GM12878 (cell line): ENCODE results near the gene SEC11C. TPM values are rescaled to one million over a fixed set of nuclear protein-coding genes. Genes with fewer than 3 reads are reported as not detected.

Experiments used
- ATAC-seq: fragments of 200-7000 bp; cut with Tn5 transposase; 3 replicates; pipeline ENCODE4 v1.9.1; 2020; ENCODE audit warnings: mild to moderate bottlenecking, moderate library complexity
- BruUV-seq: library from RNA; stranded (reverse); fragments of 400-500 nt; replicated peaks from 2 replicates; lab custom pipeline; 2021; lab: Mats Ljungman, UMichigan
- CTCF ChIA-PET: fragments of 300-600 bp; sonication (Branson Sonifier 250); formaldehyde crosslinking; extraction: SDS; loops from one replicate; lab custom pipeline; 2021; ENCODE audit warnings: inconsistent platforms; lab: Yijun Ruan, JAX
- POLR2A ChIA-PET: fragments of 350-600 bp; formaldehyde crosslinking; extraction: SDS; loops from one replicate; lab custom pipeline; 2021; ENCODE audit warnings: inconsistent platforms; lab: Charles Lee
- RAD21 ChIA-PET: fragments of 300-600 bp; sonication (Branson Sonifier 250); formaldehyde crosslinking; loops from one replicate; lab custom pipeline; 2023; ENCODE audit warnings: antibody characterized with exemption; ENCODE audit not compliant: unreplicated experiment; lab: Charles Lee
- SMC1A ChIA-PET: fragments of 300-600 bp; sonication (Branson Sonifier 250); formaldehyde crosslinking; loops from one replicate; lab custom pipeline; 2023; ENCODE audit not compliant: unreplicated experiment, uncharacterized antibody; lab: Charles Lee
- DNase-seq: peaks from one replicate; pipeline ENCODE4 v3.0.0-alpha.2; 2011; ENCODE audit warnings: low read depth, low spot score
- FAIRE-seq: peaks from 3 replicates; lab custom pipeline; 2011; peaks lifted over from hg19 to GRCh38; lab: Jason Lieb, UNC
- H2AFZ ChIP-seq: 2 replicates; pipeline ENCODE4 v1.6.0; 2011; ENCODE audit warnings: low read depth, low read length, control low read depth; ENCODE audit not compliant: control insufficient read depth
- H3K27ac ChIP-seq: 2 replicates; pipeline ENCODE4 v1.5.1; 2011; ENCODE audit warnings: control low read depth; ENCODE audit not compliant: control insufficient read depth, insufficient read depth
- H3K27me3 ChIP-seq, 2 experiments: replicated peaks in 1 of 2; 2 replicates each; pipeline versions ENCODE4 v1.6.0 to v1.6.1; 2011; ENCODE audit warnings: low read length in 1 of 2; ENCODE audit not compliant: control insufficient read depth in 2 of 2, insufficient read depth in 2 of 2
- H3K36me3 ChIP-seq, 2 experiments: 2 replicates each; pipeline ENCODE4 v1.5.1; 2011; ENCODE audit warnings: low read length in 1 of 2; ENCODE audit not compliant: control insufficient read depth in 2 of 2, insufficient read depth in 2 of 2
- H3K4me1 ChIP-seq: 2 replicates; pipeline ENCODE4 v1.6.1; 2011; ENCODE audit warnings: mild to moderate bottlenecking, low read length, moderate library complexity, mixed read lengths; ENCODE audit not compliant: control insufficient read depth, insufficient read depth
- H3K4me2 ChIP-seq: 2 replicates; pipeline ENCODE4 v1.6.0; 2011; ENCODE audit warnings: control low read depth; ENCODE audit not compliant: control insufficient read depth, insufficient read depth
- H3K4me3 ChIP-seq: fragments of 200-600 bp; sonication (generic); 2 replicates; pipeline ENCODE4 v1.5.1; 2016
- H3K79me2 ChIP-seq: 2 replicates; pipeline ENCODE4 v1.6.0; 2011; ENCODE audit warnings: low read length; ENCODE audit not compliant: control insufficient read depth, insufficient read depth
- H3K9ac ChIP-seq: 2 replicates; pipeline ENCODE4 v1.8.0; 2011; ENCODE audit warnings: low read length, control low read depth, mixed read lengths; ENCODE audit not compliant: control insufficient read depth, insufficient read depth
- H3K9me3 ChIP-seq: replicated peaks from 3 replicates; pipeline ENCODE4 v1.5.1; 2011; ENCODE audit warnings: mild to moderate bottlenecking, low read length; ENCODE audit not compliant: control insufficient read depth, insufficient read depth
- H4K20me1 ChIP-seq: 2 replicates; pipeline ENCODE4 v1.6.0; 2011; ENCODE audit not compliant: control insufficient read depth, insufficient read depth
- CBX3 ChIP-seq: fragments of 200-600 bp; sonication (generic); IDR thresholded peaks from 2 replicates; pipeline ENCODE4 v1.6.1; 2016; ENCODE audit warnings: low read depth, borderline replicate concordance
- EP300 ChIP-seq, 2 experiments: fragments of 150-350 bp in 1 of 2; IDR thresholded peaks; 2 replicates each; pipeline ENCODE4 v1.6.1; 2011 to 2012; ENCODE audit warnings: low read depth in 2 of 2, low read length in 2 of 2, borderline replicate concordance in 1 of 2, improper control_type of control experiment in 1 of 2, inconsistent platforms in 1 of 2; ENCODE audit not compliant: control insufficient read depth in 1 of 2
- ESRRA ChIP-seq: IDR thresholded peaks from 2 replicates; pipeline ENCODE4 v1.6.1; 2012; ENCODE audit warnings: mild to moderate bottlenecking, low read length, improper control_type of control experiment
- NFYA ChIP-seq: IDR thresholded peaks from 2 replicates; pipeline ENCODE4 v1.6.1; 2011; ENCODE audit warnings: low read depth, mild to moderate bottlenecking, low read length, improper control_type of control experiment, borderline replicate concordance
- SP1 ChIP-seq: IDR thresholded peaks from one replicate; pipeline ENCODE4 v1.6.1; 2011; ENCODE audit warnings: low read depth, low read length
- SREBF1 ChIP-seq: IDR thresholded peaks from 2 replicates; pipeline ENCODE4 v1.6.1; 2012; ENCODE audit warnings: mild to moderate bottlenecking, low read length
- SREBF2 ChIP-seq: IDR thresholded peaks from 2 replicates; pipeline ENCODE4 v1.6.1; 2012; ENCODE audit warnings: mild to moderate bottlenecking, low read length
- TCF12 ChIP-seq: IDR thresholded peaks from 2 replicates; pipeline ENCODE4 v1.6.1; 2011; ENCODE audit warnings: low read depth, mild to moderate bottlenecking, low read length
- WGBS: methylation state at CpG from one replicate; pipeline ENCODE4 v1.1.6; 2016; ENCODE audit warnings: low lambda C conversion rate; ENCODE audit not compliant: insufficient replicate concordance, insufficient coverage; ENCODE audit errors: missing lambda C conversion rate; 5-methylcytosine and 5-hydroxymethylcytosine counted together
- in situ Hi-C: fragments of 300-500 bp; cut with MboI; formaldehyde crosslinking; loops from 9 replicates; pipeline ENCODE4 v1.14.3; 2018; ENCODE audit warnings: mixed read lengths
- intact Hi-C: fragments of 100-400 bp; cut with micrococcal nuclease; formaldehyde crosslinking; loops from one replicate; pipeline ENCODE4 v1.14.2; 2022; ENCODE audit not compliant: unreplicated experiment
- polyA plus RNA-seq, 11 experiments: library from polyadenylated mRNA; depleted of rRNA in 4 of 11; unstranded in 6 of 11; stranded (reverse) in 5 of 11; fragments of >200 nt; fragmentation: Nextera tagmentation in 4 of 11; fragmentation: Illumina TruSeq in 1 of 11; extraction: Ambion mirVana in 4 of 11; extraction: Trizol in 1 of 11; gene quantifications; 1 replicate in 1 of 11; 2 replicates in 10 of 11; pipeline versions ENCODE4 v1.2.1 to v1.2.3, GENCODE V29; 2011 to 2016; ENCODE audit warnings: inconsistent platforms in 2 of 11, missing spikeins in 2 of 11, low read depth in 1 of 11
- total RNA-seq, 4 experiments: library from RNA; depleted of rRNA in 3 of 4; stranded (reverse); fragments of >200 nt in 3 of 4; fragmentation: Illumina TruSeq in 1 of 4; extraction: Trizol in 1 of 4; gene quantifications; 2 replicates each; pipeline versions ENCODE4 v1.2.1 to v1.2.3, GENCODE V29; 2013 to 2021
- TF ChIP-seq, protein P1 (sequence below): fragments of 450-650 bp; formaldehyde crosslinking; IDR thresholded peaks from 2 replicates; pipeline ENCODE4 v1.4.0; 2022; ENCODE audit warnings: mild to moderate bottlenecking, moderate library complexity
- TF ChIP-seq, protein P2 (sequence below): fragments of 450-650 bp; IDR thresholded peaks from 2 replicates; pipeline ENCODE4 v1.6.1; 2017; ENCODE audit warnings: mild to moderate bottlenecking, moderate library complexity

Gene SEC11C
- total and polyA plus RNA-seq, 10 of the 15 experiments (the other 5 are each of a cell fraction or from before 2014, with no cell fraction given): 124 to 649 (median 211) TPM

DNA sequence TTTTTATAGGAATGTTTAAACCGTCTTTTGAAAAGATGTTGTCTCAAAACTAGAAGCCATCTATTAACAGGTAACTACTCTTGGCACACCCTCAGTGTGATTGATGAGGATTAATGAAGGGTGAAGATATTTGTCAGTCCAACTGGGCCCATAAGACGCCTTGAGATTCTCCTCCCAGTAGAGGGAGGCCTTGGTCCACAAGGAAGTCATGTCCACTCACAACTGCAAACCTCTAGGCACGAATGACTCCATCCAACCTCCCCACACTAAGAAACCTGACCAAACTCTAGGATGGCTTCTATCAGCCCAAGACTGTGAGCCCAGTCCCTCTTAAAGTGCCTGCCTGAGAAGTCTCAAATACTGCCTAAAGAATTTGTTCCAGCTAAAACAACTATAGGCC, 61.1 kb downstream of the SEC11C start:
- H4K20me1 ChIP-seq: no peaks in the 10 kb centered on the region
- no peak for TF ChIP-seq SP1
- no peak for TF ChIP-seq NFYA
- TF ChIP-seq, all 136 proteins: peak for 0
- ChIA-PET POLR2A (no interaction called here), SMC1A (no interaction called here), CTCF (no interaction called here), RAD21 (interaction anchor here (0.6 kb wide), 1 partner anchor 1374 kb away, joined by 3 read pairs; no protein-coding TSS in a partner anchor)
- H3K4me3 ChIP-seq: no peak overlapping the region
- H3K79me2 ChIP-seq: no peaks in the 10 kb centered on the region
- no peak overlapping the region for H3K9ac ChIP-seq
- no peaks in the 10 kb centered on the region for H3K4me1 ChIP-seq
- peaks cover 0 to 3% of the 10 kb centered on the region in 2 experiments; a peak in 2 of 4 replicates for H3K27me3 ChIP-seq
- FAIRE-seq (no peak), ATAC-seq (no peak), DNase-seq (no peak)
- no peaks in the 10 kb centered on the region for H3K9me3 ChIP-seq
- H3K4me2 ChIP-seq: no peak overlapping the region
- intact Hi-C loops (no loop called here), in situ Hi-C loops (no loop called here)
- no peak overlapping the region for H2AFZ ChIP-seq
- no peaks in the 10 kb centered on the region for H3K36me3 ChIP-seq
- WGBS: 20% methylated on average over 3 of the region's 3 CpGs
- no peak overlapping the region for H3K27ac ChIP-seq
- no TSS peak for BruUV-seq

DNA sequence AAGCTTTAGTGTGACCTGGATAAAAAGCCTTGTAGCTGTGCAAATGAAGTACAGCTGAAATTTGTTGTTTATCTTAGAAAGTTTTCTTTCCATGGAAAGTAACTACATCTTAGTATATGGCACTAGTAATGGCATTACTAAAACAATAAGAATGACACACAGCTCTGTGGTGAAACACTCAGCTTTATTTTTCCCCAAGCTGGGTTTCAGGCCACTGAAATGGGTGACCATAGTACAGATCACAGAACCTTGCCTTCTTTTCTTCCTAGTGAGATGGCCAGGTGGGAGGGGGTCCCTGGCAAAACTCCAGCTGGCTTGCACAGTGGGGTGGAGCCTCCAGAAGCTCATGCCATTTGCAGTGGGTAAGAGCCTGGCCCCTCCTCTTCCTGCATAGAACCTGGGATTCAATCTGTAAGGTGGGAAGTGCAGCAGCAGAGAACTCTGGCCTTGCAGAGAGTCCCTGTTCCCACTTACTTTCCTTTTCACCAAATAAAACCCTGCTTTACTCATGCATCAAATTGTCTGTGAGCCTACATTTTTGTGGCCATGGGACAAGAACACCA, 62.7 kb downstream of the SEC11C start:
- Histone ChIP-seq H3K9ac (no peak overlapping the region), H3K27me3 (peaks cover 0 to 3% of the 10 kb centered on the region in 2 experiments; a peak in 2 of 4 replicates), H3K36me3 (no peaks in the 10 kb centered on the region), H3K27ac (no peak overlapping the region), H2AFZ (no peak overlapping the region), H3K4me2 (no peak overlapping the region), H3K9me3 (no peaks in the 10 kb centered on the region), H3K4me1 (no peaks in the 10 kb centered on the region), H4K20me1 (no peaks in the 10 kb centered on the region), H3K4me3 (no peak overlapping the region), H3K79me2 (no peaks in the 10 kb centered on the region)
- no TSS peak for BruUV-seq
- ChIA-PET RAD21 (no interaction called here), SMC1A (interaction anchor here (0.6 to 1.2 kb wide), 3 partner anchors 11 to 61 kb away, joined by 3 read pairs; no protein-coding TSS in a partner anchor), POLR2A (no interaction called here), CTCF (interaction anchor here (0.6 to 1.2 kb wide), 3 partner anchors 9 to 200 kb away, joined by 3 to 4 read pairs (median 3); no protein-coding TSS in a partner anchor)
- in situ Hi-C loops (no loop called here), intact Hi-C loops (no loop called here)
- DNase-seq: no peak
- FAIRE-seq: no peak
- ATAC-seq: no peak
- no peak for TF ChIP-seq SREBF1
- TF ChIP-seq EP300 (IDR thresholded peaks at IDR 0.05; ENCODE audit: borderline replicate concordance in 1 of 2, control insufficient read depth in 1 of 2, low read depth in 2 of 2, low read length in 2 of 2): no peak
- TF ChIP-seq, protein P1, sequence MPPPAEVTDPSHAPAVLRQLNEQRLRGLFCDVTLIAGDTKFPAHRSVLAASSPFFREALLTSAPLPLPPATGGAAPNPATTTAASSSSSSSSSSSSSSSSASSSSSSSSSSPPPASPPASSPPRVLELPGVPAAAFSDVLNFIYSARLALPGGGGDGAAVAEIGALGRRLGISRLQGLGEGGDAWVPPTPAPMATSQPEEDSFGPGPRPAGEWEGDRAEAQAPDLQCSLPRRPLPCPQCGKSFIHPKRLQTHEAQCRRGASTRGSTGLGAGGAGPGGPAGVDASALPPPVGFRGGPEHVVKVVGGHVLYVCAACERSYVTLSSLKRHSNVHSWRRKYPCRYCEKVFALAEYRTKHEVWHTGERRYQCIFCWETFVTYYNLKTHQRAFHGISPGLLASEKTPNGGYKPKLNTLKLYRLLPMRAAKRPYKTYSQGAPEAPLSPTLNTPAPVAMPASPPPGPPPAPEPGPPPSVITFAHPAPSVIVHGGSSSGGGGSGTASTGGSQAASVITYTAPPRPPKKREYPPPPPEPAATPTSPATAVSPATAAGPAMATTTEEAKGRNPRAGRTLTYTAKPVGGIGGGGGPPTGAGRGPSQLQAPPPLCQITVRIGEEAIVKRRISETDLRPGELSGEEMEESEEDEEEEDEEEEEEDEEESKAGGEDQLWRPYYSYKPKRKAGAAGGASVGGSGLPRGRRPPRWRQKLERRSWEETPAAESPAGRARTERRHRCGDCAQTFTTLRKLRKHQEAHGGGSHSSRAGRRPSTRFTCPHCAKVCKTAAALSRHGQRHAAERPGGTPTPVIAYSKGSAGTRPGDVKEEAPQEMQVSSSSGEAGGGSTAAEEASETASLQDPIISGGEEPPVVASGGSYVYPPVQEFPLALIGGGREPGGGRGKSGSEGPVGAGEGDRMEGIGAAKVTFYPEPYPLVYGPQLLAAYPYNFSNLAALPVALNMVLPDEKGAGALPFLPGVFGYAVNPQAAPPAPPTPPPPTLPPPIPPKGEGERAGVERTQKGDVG (CRISPR knock-in tag): no peak
- TF ChIP-seq ESRRA: no peak
- TF ChIP-seq CBX3: no peak
- TF ChIP-seq TCF12: no peak
- TF ChIP-seq, protein P2, sequence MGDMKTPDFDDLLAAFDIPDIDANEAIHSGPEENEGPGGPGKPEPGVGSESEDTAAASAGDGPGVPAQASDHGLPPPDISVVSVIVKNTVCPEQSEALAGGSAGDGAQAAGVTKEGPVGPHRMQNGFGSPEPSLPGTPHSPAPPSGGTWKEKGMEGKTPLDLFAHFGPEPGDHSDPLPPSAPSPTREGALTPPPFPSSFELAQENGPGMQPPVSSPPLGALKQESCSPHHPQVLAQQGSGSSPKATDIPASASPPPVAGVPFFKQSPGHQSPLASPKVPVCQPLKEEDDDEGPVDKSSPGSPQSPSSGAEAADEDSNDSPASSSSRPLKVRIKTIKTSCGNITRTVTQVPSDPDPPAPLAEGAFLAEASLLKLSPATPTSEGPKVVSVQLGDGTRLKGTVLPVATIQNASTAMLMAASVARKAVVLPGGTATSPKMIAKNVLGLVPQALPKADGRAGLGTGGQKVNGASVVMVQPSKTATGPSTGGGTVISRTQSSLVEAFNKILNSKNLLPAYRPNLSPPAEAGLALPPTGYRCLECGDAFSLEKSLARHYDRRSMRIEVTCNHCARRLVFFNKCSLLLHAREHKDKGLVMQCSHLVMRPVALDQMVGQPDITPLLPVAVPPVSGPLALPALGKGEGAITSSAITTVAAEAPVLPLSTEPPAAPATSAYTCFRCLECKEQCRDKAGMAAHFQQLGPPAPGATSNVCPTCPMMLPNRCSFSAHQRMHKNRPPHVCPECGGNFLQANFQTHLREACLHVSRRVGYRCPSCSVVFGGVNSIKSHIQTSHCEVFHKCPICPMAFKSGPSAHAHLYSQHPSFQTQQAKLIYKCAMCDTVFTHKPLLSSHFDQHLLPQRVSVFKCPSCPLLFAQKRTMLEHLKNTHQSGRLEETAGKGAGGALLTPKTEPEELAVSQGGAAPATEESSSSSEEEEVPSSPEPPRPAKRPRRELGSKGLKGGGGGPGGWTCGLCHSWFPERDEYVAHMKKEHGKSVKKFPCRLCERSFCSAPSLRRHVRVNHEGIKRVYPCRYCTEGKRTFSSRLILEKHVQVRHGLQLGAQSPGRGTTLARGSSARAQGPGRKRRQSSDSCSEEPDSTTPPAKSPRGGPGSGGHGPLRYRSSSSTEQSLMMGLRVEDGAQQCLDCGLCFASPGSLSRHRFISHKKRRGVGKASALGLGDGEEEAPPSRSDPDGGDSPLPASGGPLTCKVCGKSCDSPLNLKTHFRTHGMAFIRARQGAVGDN: no peak
- TF ChIP-seq SREBF2: no peak
